Measurements from ENCODE around the gene PKDREJ.

Gene PKDREJ

DNA sequence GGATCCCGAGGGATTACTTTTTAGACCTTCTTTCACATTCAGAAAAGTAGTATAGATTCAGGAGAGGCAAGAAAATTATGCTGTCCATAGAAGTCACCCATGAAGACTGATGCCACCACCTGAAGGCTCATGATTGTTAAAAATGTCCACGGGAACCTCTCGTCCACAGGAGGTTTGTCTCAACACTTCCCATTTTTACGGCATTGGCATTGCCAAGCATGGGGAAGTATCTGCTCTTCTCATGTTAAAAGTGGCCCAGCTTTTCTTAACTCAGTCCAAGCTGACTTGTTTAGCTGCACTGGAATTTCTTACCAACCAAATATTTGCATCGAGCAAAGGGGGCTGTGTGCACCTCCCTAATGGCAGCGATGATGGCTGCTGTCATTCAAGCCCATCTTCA lies 22.6 kb downstream of the PKDREJ start:
- TF ChIP-seq TAF1 (IDR thresholded peaks at IDR 0.05; ENCODE audit: borderline replicate concordance, insufficient read depth, low read length), result no peak
- TF ChIP-seq, protein P1, sequence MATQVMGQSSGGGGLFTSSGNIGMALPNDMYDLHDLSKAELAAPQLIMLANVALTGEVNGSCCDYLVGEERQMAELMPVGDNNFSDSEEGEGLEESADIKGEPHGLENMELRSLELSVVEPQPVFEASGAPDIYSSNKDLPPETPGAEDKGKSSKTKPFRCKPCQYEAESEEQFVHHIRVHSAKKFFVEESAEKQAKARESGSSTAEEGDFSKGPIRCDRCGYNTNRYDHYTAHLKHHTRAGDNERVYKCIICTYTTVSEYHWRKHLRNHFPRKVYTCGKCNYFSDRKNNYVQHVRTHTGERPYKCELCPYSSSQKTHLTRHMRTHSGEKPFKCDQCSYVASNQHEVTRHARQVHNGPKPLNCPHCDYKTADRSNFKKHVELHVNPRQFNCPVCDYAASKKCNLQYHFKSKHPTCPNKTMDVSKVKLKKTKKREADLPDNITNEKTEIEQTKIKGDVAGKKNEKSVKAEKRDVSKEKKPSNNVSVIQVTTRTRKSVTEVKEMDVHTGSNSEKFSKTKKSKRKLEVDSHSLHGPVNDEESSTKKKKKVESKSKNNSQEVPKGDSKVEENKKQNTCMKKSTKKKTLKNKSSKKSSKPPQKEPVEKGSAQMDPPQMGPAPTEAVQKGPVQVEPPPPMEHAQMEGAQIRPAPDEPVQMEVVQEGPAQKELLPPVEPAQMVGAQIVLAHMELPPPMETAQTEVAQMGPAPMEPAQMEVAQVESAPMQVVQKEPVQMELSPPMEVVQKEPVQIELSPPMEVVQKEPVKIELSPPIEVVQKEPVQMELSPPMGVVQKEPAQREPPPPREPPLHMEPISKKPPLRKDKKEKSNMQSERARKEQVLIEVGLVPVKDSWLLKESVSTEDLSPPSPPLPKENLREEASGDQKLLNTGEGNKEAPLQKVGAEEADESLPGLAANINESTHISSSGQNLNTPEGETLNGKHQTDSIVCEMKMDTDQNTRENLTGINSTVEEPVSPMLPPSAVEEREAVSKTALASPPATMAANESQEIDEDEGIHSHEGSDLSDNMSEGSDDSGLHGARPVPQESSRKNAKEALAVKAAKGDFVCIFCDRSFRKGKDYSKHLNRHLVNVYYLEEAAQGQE (IDR thresholded peaks at IDR 0.05; ENCODE audit: insufficient read depth in 1 of 2, low read depth in 2 of 2, low read length in 2 of 2), result no peak
- TF ChIP-seq FOXP2 (optimal IDR thresholded peaks at IDR 0.05; ENCODE audit: borderline replicate concordance, extremely low read depth, extremely low read length, insufficient read depth), result no peak
- no peak for TF ChIP-seq SIN3A (IDR thresholded peaks at IDR 0.05; ENCODE audit: borderline replicate concordance, insufficient read depth, low read length)

- TF ChIP-seq, protein P1 (IDR thresholded peaks at IDR 0.05; ENCODE audit: insufficient read depth in 1 of 2, low read depth in 2 of 2, low read length in 2 of 2), result no peak
- TF ChIP-seq SIN3A (IDR thresholded peaks at IDR 0.05; ENCODE audit: borderline replicate concordance, insufficient read depth, low read length) (no peak), TAF1 (IDR thresholded peaks at IDR 0.05; ENCODE audit: borderline replicate concordance, insufficient read depth, low read length) (no peak), POLR2AphosphoS5 (IDR thresholded peaks at IDR 0.05; ENCODE audit: low read depth, low read length) (no peak), FOXP2 (optimal IDR thresholded peaks at IDR 0.05; ENCODE audit: borderline replicate concordance, extremely low read depth, extremely low read length, insufficient read depth) (no peak)
Observed at GRCh38 chr22:46240073-46240472, 23.1 kb downstream of the PKDREJ start.

- TF ChIP-seq SIN3A (IDR thresholded peaks at IDR 0.05; ENCODE audit: borderline replicate concordance, insufficient read depth, low read length) (no peak), TAF1 (IDR thresholded peaks at IDR 0.05; ENCODE audit: borderline replicate concordance, insufficient read depth, low read length) (no peak), POLR2AphosphoS5 (IDR thresholded peaks at IDR 0.05; ENCODE audit: low read depth, low read length) (no peak), FOXP2 (optimal IDR thresholded peaks at IDR 0.05; ENCODE audit: borderline replicate concordance, extremely low read depth, extremely low read length, insufficient read depth) (no peak)
- TF ChIP-seq, protein P1 (IDR thresholded peaks at IDR 0.05; ENCODE audit: insufficient read depth in 1 of 2, low read depth in 2 of 2, low read length in 2 of 2), result no peak
Observed at GRCh38 chr22:46239261-46240048, 23.7 kb downstream of the PKDREJ start.

DNA sequence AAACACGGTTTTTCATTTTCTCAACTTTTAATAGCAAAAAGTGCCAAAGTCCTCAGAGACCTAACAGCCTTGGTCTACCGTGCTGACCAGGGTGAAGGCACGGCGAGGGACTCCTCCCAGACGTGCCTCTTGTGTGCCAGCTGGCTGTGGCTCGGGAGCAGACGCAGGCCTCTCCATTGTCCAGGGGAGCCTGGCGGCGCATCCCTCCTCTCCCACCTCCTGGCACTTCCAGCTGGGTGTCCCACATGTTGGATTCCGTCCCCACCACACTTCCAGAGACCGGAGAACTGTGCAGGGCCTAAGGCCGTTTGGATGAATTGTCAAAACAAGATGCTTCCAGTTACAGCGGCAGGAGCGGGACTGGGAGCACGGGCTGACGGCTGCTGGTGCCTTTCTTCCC lies 24.6 kb downstream of the PKDREJ start:
- TF ChIP-seq, protein P1 (IDR thresholded peaks at IDR 0.05; ENCODE audit: insufficient read depth in 1 of 2, low read depth in 2 of 2, low read length in 2 of 2), result no peak
- no peak for TF ChIP-seq POLR2AphosphoS5 (IDR thresholded peaks at IDR 0.05; ENCODE audit: low read depth, low read length)
- TF ChIP-seq TAF1 (IDR thresholded peaks at IDR 0.05; ENCODE audit: borderline replicate concordance, insufficient read depth, low read length), result no peak
- no peak for TF ChIP-seq SIN3A (IDR thresholded peaks at IDR 0.05; ENCODE audit: borderline replicate concordance, insufficient read depth, low read length)
- TF ChIP-seq FOXP2 (optimal IDR thresholded peaks at IDR 0.05; ENCODE audit: borderline replicate concordance, extremely low read depth, extremely low read length, insufficient read depth), result no peak

Data from PFSK-1 (cell line).